Sigmoid colon (tissue), 7 donors: ENCODE data around the gene BRD3. TPM values are rescaled to one million over a fixed set of nuclear protein-coding genes. Genes with fewer than 3 reads are reported as not detected.

Experiments used
- DNase-seq: peaks from one replicate; pipeline ENCODE4 v3.0.0-alpha.2; 2019
- H3K27ac ChIP-seq, 4 donors: fragments of 200-600 bp; sonication (generic); one replicate each; pipeline ENCODE4 v1.5.1; 2016 to 2019; ENCODE audit warnings: mild to moderate bottlenecking in 1 of 4
- H3K27me3 ChIP-seq, 3 donors: fragments of 200-600 bp; sonication (generic); one replicate each; pipeline ENCODE4 v1.5.1; 2019; ENCODE audit warnings: mild to moderate bottlenecking in 1 of 3
- H3K36me3 ChIP-seq, 4 donors: fragments of 200-600 bp; sonication (generic); one replicate each; pipeline ENCODE4 v1.5.1; 2016 to 2019
- H3K4me1 ChIP-seq, 4 donors: fragments of 200-600 bp; sonication (generic); one replicate each; pipeline ENCODE4 v1.5.1; 2017 to 2019
- H3K4me3 ChIP-seq, 4 donors: fragments of 200-600 bp; sonication (generic); one replicate each; pipeline ENCODE4 v1.5.1; 2017 to 2019; ENCODE audit warnings: mild to moderate bottlenecking in 2 of 4, moderate library complexity in 1 of 4
- H3K9me3 ChIP-seq, 4 donors: fragments of 200-600 bp in 3 of 4; sonication (generic) in 3 of 4; one replicate each; pipeline versions ENCODE4 v1.5.1 to v1.6.1; 2013 to 2019
- CTCF ChIP-seq, 4 experiments: fragments of 450-650 bp in 3 of 4; fragments of 200-600 bp in 1 of 4; IDR thresholded peaks; one replicate each; pipeline ENCODE4 v1.5.1; 2016 to 2019; ENCODE audit warnings: antibody characterized with exemption in 4 of 4, mild to moderate bottlenecking in 3 of 4, moderate library complexity in 2 of 4
- EP300 ChIP-seq, 4 donors: sonication (generic); formaldehyde crosslinking; IDR thresholded peaks; one replicate each; pipeline ENCODE4 v1.6.1; 2017; ENCODE audit warnings: antibody characterized with exemption in 4 of 4
- POLR2A ChIP-seq, 2 donors: fragments of 450-650 bp; IDR thresholded peaks; one replicate each; pipeline ENCODE4 v1.6.1; 2016; ENCODE audit warnings: antibody characterized with exemption in 2 of 2, mild to moderate bottlenecking in 2 of 2, moderate library complexity in 2 of 2
- POLR2AphosphoS5 ChIP-seq, 4 donors: sonication (generic); formaldehyde crosslinking; IDR thresholded peaks; one replicate each; pipeline ENCODE4 v1.6.1; 2017; ENCODE audit warnings: antibody characterized with exemption in 4 of 4
- WGBS, 2 donors: extraction: QIAGEN DNeasy Blood & Tissue Kit; methylation state at CpG; one replicate each; pipeline ENCODE4 v1.1.7; 2013; 5-methylcytosine and 5-hydroxymethylcytosine counted together
- intact Hi-C: fragments of 100-400 bp; cut with DNase I; formaldehyde crosslinking; loops from one replicate; pipeline ENCODE4 v1.15.1; 2023
- polyA plus RNA-seq, 3 donors: library from polyadenylated mRNA; stranded (reverse); fragments of 200-250 nt; gene quantifications; one replicate each; pipeline ENCODE4 v1.2.3, GENCODE V29; 2013
- total RNA-seq, 4 donors: library from RNA; depleted of rRNA; stranded (reverse); fragments of >200 nt; gene quantifications; one replicate each; pipeline ENCODE4 v1.1.0, GENCODE V29; 2016
- donor health status: healthy with polysubstance abuse.
- donor health status: Bipolar disorder and iron deficiency.
- donor health status: healthy.

Gene BRD3
- total and polyA plus RNA-seq, 7 donors, result 4.4 to 34.5 (median 21.8) TPM

- Histone ChIP-seq H3K9me3 (peaks cover 0 to 7% (median 2%) of the 10 kb centered on the region in 4 donors), H3K27ac (no peak overlapping the region), H3K4me1 (peaks cover 0 to 8% (median 7%) of the 10 kb centered on the region in 4 donors), H3K27me3 (no peaks in the 10 kb centered on the region), H3K36me3 (peaks cover 6 to 97% (median 60%) of the 10 kb centered on the region in 4 donors), H3K4me3 (no peak overlapping the region)
- 92 to 96% methylated on average over 16 of the region's 16 CpGs for WGBS, 2 donors
- intact Hi-C loops, result no loop called here
- DNase-seq, result no peak
- TF ChIP-seq CTCF (IDR thresholded peaks at IDR 0.05), result no peak
- TF ChIP-seq EP300 (IDR thresholded peaks at IDR 0.05), result no peak
- no peak for TF ChIP-seq POLR2A (IDR thresholded peaks at IDR 0.05)
- TF ChIP-seq POLR2AphosphoS5 (IDR thresholded peaks at IDR 0.05), result no peak
Measured at GRCh38 chr9:134041649-134041962, 26.2 kb downstream of the BRD3 start.

GRCh38 chr9:134040781-134041648 lies 26.8 kb downstream of the BRD3 start:
- DNase-seq, result no peak
- Histone ChIP-seq H3K27ac (no peak overlapping the region), H3K36me3 (peaks cover 7 to 97% (median 62%) of the 10 kb centered on the region in 4 donors), H3K27me3 (no peaks in the 10 kb centered on the region), H3K4me1 (peaks cover 0 to 8% (median 7%) of the 10 kb centered on the region in 4 donors), H3K9me3 (peaks cover 0 to 7% (median 2%) of the 10 kb centered on the region in 4 donors), H3K4me3 (no peak overlapping the region)
- intact Hi-C loops, result no loop called here
- 67 to 80% methylated on average over 21 of the region's 21 CpGs for WGBS, 2 donors
- TF ChIP-seq POLR2AphosphoS5 (IDR thresholded peaks at IDR 0.05), result no peak
- no peak for TF ChIP-seq EP300 (IDR thresholded peaks at IDR 0.05)
- TF ChIP-seq POLR2A (IDR thresholded peaks at IDR 0.05), result no peak
- no peak for TF ChIP-seq CTCF (IDR thresholded peaks at IDR 0.05)

GRCh38 chr9:134040176-134040565 lies 27.7 kb downstream of the BRD3 start:
- no peak for DNase-seq
- WGBS, 2 donors, result 93 to 97% methylated on average over 17 of the region's 17 CpGs
- no peak overlapping the region for H3K27ac ChIP-seq
- TF ChIP-seq CTCF (IDR thresholded peaks at IDR 0.05) (no peak), EP300 (IDR thresholded peaks at IDR 0.05) (no peak), POLR2A (IDR thresholded peaks at IDR 0.05) (no peak), POLR2AphosphoS5 (IDR thresholded peaks at IDR 0.05) (no peak)
- H3K4me1 ChIP-seq, result peaks cover 0 to 8% (median 7%) of the 10 kb centered on the region in 4 donors
- peaks cover 0 to 7% (median 2%) of the 10 kb centered on the region in 4 donors for H3K9me3 ChIP-seq
- no peaks in the 10 kb centered on the region for H3K27me3 ChIP-seq
- peaks cover 14 to 97% (median 64%) of the 10 kb centered on the region in 4 donors for H3K36me3 ChIP-seq
- intact Hi-C loops, result no loop called here
- no peak overlapping the region for H3K4me3 ChIP-seq

GRCh38 chr9:134039386-134040175 lies 28.2 kb downstream of the BRD3 start:
- Histone ChIP-seq H3K36me3 (peaks cover 19 to 97% (median 64%) of the 10 kb centered on the region in 4 donors), H3K27me3 (no peaks in the 10 kb centered on the region), H3K27ac (no peak overlapping the region), H3K4me3 (no peak overlapping the region), H3K4me1 (peaks cover 0 to 8% (median 7%) of the 10 kb centered on the region in 4 donors), H3K9me3 (peaks cover 0 to 7% (median 2%) of the 10 kb centered on the region in 4 donors)
- intact Hi-C loops, result no loop called here
- TF ChIP-seq CTCF (IDR thresholded peaks at IDR 0.05), result no peak
- no peak for TF ChIP-seq EP300 (IDR thresholded peaks at IDR 0.05)
- no peak for TF ChIP-seq POLR2A (IDR thresholded peaks at IDR 0.05)
- TF ChIP-seq POLR2AphosphoS5 (IDR thresholded peaks at IDR 0.05), result no peak
- 90 to 95% methylated on average over 20 of the region's 20 CpGs for WGBS, 2 donors
- DNase-seq, result no peak
